HG02943 (cell line): Measurements from ENCODE around the gene RORB.

Experiments used
- ATAC-seq: cut with Tn5 transposase; IDR thresholded peaks from one replicate; pipeline ENCODE4 v1.9.1; 2021; ENCODE audit warnings: mild to moderate bottlenecking, low read depth, moderate library complexity; ENCODE audit not compliant: unreplicated experiment

The RORB gene

GRCh38 chr9:74496819-74497747 is at the start of gene RORB:
TSS of gene RORB (plus strand) at chr9:74497335. CDS start at chr9:74497977, 642 bp downstream.
- peak; percentile 84 for ATAC-seq

GRCh38 chr9:74447451-74448193 is 49.5 kb upstream of the RORB start:
- no peak for ATAC-seq

- ATAC-seq, result no peak
Measured at GRCh38 chr9:74449060-74449459, 48.1 kb upstream of the RORB start.

- ATAC-seq, result no peak
Measured at GRCh38 chr9:74458832-74459231, 38.3 kb upstream of the RORB start.

GRCh38 chr9:74463825-74464224 is 33.3 kb upstream of the RORB start:
- ATAC-seq, result no peak

GRCh38 chr9:74478606-74479005 is 18.5 kb upstream of the RORB start:
- ATAC-seq, result no peak

- no peak for ATAC-seq
Measured at GRCh38 chr9:74479711-74480110, 17.4 kb upstream of the RORB start.

GRCh38 chr9:74487395-74487794 is 9.7 kb upstream of the RORB start:
- ATAC-seq, result no peak

GRCh38 chr9:74493512-74493911 is 3.6 kb upstream of the RORB start:
- no peak for ATAC-seq

GRCh38 chr9:74494490-74494889 is 2.6 kb upstream of the RORB start:
- ATAC-seq, result no peak

GRCh38 chr9:74496406-74496805 is 729 bp upstream of the RORB start:
- ATAC-seq, result no peak

GRCh38 chr9:74497748-74498620 is 849 bp downstream of the RORB start:
- no peak for ATAC-seq

GRCh38 chr9:74498621-74499095 is 1.5 kb downstream of the RORB start:
- ATAC-seq, result no peak

GRCh38 chr9:74499111-74499601 is 2.0 kb downstream of the RORB start:
- no peak for ATAC-seq

GRCh38 chr9:74499770-74500583 is 2.8 kb downstream of the RORB start:
- ATAC-seq, result no peak

GRCh38 chr9:74500584-74500924 is 3.4 kb downstream of the RORB start:
- no peak for ATAC-seq

GRCh38 chr9:74501570-74501969 is 4.4 kb downstream of the RORB start:
- ATAC-seq, result no peak

GRCh38 chr9:74503219-74503618 is 6.1 kb downstream of the RORB start:
- ATAC-seq, result no peak

- ATAC-seq, result no peak
Measured at GRCh38 chr9:74503666-74504065, 6.5 kb downstream of the RORB start.

GRCh38 chr9:74511333-74511732 is 14.2 kb downstream of the RORB start:
- no peak for ATAC-seq
